GM19438 (cell line): ENCODE results near the gene SLC38A5.
"Not testable (repeated sequence)": the region's sequence is repeated elsewhere in the genome, so short reads cannot be mapped to it uniquely, and the experiment has no call there.

ENCODE experiments used
- ATAC-seq: cut with Tn5 transposase; IDR thresholded peaks from one replicate; pipeline ENCODE4 v1.9.1; 2021; ENCODE audit warnings: low read depth; ENCODE audit not compliant: unreplicated experiment

SLC38A5 gene

GRCh38 chrX:48470833-48471118 is 716 bp upstream of the SLC38A5 start:
- ATAC-seq, result no peak

GRCh38 chrX:48468693-48469691 is 1.1 kb downstream of the SLC38A5 start:
- ATAC-seq, result no peak

DNA sequence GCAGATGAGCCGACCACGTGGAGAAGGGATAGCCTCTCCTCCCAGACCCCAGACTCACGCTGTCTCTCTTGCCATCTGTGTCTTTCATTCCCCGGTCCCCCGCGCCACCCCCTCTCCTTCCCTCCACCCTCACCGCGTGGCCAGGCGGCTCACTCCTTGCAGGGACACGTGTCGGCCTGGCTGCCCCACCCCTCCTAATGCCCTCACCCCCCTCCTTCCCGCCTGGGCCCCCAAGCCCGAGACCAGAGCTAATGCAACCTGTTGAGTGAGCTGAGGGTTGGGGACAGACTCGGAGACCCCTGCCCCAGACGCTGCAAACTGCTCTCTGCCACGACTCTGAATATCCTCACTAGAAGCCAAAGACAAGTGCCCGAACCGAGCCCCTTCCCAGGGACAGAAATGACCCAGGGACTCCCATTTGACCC is 1.8 kb downstream of the SLC38A5 start:
- no peak for ATAC-seq

DNA sequence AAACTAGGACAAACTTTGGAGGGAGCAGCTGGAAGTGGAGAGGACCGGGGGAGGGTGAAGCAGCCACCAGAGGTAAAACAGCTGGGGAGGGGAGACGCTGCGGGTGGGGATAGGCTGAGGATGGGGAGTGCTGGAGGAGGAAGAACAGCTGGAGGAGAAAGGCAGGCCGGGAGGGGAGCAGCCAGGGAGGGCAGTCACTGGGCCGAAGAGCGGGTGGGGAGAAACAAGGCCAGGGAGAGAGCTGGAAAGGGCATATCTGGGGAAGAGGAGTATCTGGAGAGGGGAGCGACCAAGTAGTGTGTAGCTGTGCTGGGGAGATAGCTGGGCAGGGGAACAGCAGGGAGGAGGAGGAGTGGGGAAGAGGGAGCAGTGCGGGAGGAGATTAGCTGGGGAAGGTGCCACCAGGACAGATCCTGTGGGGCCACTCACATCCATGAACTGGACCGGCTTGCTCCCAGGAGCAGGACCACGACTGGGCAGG is 2.7 kb downstream of the SLC38A5 start:
- ATAC-seq, result no peak

GRCh38 chrX:48466696-48467095 is 3.4 kb downstream of the SLC38A5 start:
- ATAC-seq, result no peak

GRCh38 chrX:48465336-48465933 is 4.6 kb downstream of the SLC38A5 start:
- ATAC-seq, result no peak

DNA sequence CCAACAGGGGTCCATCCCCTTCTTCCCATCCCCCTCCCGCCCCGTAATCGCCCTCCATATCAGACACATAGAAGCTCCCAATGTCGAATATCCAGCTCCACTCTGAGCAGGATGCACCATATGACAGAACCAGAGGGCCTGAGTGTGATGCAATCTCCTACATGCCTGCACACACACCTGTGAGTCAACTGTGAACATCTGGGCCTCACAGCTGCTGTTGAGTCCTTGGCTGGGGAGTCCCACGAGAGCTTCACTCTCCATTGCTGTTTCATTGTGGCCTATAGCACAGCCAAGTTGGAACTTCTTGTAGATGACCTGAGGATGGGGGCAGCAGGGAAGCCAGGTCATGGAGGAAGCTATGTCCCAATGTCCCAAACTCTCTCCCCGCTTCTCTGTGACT is 8.2 kb downstream of the SLC38A5 start:
- no peak for ATAC-seq

DNA sequence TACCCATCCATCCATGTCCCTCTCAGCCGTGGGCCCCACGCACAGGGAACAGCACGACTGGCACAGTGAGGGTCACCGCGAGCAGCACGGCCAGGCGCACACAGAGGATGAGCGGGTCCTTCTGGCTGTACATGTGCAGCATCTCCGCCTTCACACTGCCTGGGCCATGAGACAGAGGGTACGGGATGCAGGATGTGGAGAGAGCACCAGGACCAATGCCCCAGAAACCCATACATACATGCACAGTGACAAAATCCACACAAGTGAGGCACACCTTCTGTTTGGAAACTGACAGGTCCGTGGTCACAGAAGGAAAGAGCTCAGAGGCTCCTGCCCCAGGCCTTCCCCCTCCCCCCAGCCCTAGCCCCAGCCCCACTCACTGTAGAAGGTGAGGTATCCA is 9.5 kb downstream of the SLC38A5 start:
- no peak for ATAC-seq

GRCh38 chrX:48460031-48460430 is 10.0 kb downstream of the SLC38A5 start:
- ATAC-seq, result no peak

DNA sequence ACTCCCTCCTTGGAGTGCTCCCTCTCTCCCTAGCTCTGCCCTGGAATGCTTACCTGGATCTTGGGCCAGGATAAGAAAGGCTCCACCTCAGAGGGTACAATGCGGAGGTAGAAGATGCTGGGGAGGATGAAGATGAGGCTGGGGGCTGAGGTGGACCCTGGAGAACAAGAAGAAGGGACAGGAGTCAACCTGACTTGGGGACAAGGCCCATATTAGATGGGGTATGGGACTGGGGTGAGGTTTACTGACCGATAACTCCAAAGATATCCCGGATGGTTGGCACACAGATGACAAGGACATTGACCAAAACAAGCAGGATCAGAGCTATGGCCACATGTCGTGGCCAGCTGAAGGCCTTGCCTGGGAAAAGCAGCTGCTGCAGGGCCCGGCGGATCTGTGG is 10.6 kb downstream of the SLC38A5 start:
- no peak for ATAC-seq

DNA sequence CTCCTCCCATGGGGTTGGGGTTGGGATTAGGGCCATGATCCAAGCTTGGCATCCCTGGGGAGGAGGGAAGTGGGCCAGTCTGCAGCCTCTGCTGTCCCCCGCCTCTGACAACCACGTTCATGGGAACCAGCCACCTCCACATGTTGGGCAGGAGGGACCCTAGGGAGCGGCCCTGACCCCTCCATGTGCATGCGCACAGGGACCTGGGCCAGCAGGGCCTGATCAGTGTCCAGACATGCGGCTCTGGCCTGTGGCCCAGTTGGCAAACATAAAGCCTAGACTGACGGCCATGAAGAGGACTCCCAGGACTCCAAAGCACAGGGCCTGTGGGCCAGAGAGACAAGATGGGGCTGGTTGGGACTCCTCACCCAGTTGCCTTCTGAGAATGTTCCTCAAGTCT is 11.3 kb downstream of the SLC38A5 start:
- ATAC-seq, result no peak

DNA sequence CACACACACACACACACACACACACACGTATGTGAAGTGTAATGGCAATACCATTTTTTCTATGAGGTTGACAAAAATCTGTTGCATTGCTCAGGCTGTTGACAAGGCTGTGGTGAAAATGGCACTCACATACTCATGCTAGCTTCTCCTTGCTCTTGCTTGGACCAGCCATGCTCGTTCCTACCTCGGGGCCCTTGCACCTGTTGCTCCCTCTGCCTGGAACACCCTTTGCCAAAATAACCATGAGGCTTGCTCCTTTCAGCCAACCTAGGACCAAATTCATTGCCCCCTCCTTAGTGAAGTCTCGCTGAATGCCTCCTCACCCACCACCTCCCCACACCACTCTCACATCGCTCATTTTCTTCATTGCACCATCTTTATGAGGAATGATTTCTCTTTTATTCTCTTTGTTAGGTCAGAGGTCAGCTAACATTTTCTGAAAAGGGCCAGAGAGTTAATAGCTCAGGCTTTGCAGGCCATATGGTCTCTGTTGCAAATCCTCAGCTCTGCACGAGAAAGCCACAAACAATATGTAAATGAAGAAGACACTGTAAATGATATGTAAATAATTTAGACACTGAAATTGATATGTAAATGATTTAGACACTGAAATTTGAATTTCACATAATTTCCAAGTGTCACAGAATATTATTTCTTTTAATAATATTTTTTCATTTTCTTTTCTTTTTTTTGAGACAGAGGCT is 13.3 kb downstream of the SLC38A5 start:
- no peak for ATAC-seq

- no peak for ATAC-seq
Observed at GRCh38 chrX:48451708-48452107, 18.4 kb downstream of the SLC38A5 start.

DNA sequence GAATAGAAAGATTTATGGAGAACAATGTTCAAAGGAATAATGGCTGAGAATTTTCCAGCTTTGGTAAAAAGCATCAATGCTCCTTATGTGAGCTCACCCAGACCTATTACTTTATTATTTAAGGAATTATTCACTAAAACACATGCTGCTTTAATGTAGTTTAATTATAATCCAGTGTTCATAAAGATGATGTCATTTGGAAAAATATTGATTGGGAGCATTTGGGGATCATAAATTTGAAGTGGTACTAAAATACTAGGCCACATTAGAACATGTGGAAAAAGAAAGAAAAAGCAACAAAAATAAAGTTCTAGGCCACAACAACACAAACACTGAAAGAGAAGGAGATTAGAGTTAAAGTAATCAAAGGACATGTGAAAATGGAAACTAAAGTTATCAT is 20.0 kb downstream of the SLC38A5 start:
- no peak for ATAC-seq

- ATAC-seq, result not testable (repeated sequence)
Observed at GRCh38 chrX:48447201-48447600, 22.9 kb downstream of the SLC38A5 start.

DNA sequence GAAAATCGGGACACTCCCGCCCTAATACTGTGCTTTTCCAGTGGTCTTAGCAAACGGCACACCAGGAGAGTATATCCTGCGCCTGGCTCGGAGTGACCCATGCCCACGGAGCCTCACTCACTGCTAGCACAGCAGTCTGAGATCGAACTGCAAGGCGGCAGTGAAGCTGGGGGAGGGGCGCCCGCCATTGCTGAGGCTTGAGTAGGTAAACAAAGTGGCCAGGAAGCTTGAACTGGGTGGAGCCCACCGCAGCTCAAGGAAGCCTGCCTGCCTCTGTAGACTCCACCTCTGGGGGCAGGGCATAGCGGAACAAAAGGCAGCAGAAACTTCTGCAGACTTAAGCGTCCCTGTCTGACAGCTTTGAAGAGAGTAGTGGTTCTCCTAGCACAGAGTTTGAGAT is 36.3 kb downstream of the SLC38A5 start:
- not testable (repeated sequence) for ATAC-seq

DNA sequence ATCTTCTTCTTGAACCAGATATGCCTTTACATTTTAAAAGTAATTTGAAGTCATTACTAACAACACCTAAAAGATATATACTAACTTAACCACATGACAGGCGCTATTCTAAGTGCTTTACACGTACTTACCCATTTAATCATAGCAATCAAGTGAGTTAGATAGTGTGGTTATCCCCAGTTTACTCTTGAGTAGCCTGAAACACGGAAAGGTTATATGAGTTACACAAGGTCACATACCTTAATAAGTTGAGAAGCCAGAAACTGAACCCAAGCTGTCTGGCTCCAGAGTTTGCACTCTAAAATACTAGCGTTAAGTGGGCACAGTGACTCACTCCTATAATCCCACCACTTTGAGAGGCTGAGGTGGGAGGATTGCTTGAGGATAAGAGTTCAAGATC is 39.9 kb downstream of the SLC38A5 start:
- not testable (repeated sequence) for ATAC-seq

- ATAC-seq, result not testable (repeated sequence)
Observed at GRCh38 chrX:48429606-48430005, 40.5 kb downstream of the SLC38A5 start.

DNA sequence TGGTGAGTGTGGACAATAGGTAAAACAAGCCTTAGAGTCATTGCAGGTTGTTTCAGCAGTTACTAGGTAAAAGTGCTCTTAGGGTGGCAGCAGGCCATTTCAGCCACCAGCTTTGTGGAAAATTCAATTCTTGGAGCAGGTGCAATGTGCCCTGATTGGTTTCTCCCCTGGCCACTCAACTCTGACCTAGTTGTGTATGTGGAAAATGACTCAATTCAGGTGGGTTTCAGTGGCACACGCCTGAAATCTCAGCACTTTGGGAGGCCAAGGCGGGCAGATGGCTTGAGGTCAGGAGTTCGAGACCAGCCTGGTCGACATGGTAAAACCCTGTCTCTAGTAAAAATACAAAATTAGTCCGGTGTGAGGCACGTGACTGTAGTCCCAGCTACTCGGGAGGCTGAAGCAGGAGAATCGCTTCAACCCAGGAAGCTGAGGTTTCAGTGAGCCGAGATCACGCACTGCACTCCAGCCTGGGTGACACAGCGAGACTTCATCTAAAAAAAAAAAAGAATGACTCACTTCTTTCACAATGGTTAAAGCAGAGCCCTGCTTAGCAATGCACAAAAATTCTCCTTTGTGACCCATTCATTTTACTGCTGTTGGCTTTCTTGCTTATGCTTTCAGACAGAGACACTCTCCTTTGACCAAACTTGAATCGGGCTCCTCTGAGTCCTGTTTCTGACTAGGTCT is 42.9 kb downstream of the SLC38A5 start:
- ATAC-seq, result not testable (repeated sequence)

DNA sequence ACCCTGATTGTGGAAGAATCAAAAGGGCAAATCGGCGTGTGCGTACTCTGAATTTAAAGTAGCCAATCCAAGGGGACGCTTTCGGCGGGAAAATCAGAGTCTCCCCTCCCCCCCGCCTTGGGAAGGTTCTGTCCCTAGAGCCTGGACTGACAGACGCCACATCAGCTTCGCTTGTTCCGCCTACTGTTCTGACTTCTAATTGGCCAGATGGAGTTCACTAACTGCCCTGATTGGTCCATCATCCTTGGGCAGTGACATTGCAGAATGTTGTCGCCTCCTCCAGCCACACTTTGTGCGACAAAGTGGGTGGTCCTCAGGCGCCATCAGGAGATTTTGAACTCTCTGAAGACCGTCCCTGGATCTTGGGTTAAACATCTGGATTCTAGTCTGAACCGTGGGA is 58.2 kb downstream of the SLC38A5 start, which contains the start of gene SSX4B:
TSS of gene SSX4B (minus strand) at position 101 of the 400 bp plus-strand sequence. CDS start 588 bp downstream, outside the sequence.
- not testable (repeated sequence) for ATAC-seq
